ENCODE measurements around the gene SLC38A9. TPM values are rescaled to one million over a fixed set of nuclear protein-coding genes. Genes with fewer than 3 reads are reported as not detected.

Gene SLC38A9
- total RNA-seq, 4 donors from 2014 or later: 13.2 to 26.2 (median 20.1) TPM

GRCh38 chr5:55747778-55748318 is 35.7 kb upstream of the SLC38A9 start:
- TF ChIP-seq, protein P1, sequence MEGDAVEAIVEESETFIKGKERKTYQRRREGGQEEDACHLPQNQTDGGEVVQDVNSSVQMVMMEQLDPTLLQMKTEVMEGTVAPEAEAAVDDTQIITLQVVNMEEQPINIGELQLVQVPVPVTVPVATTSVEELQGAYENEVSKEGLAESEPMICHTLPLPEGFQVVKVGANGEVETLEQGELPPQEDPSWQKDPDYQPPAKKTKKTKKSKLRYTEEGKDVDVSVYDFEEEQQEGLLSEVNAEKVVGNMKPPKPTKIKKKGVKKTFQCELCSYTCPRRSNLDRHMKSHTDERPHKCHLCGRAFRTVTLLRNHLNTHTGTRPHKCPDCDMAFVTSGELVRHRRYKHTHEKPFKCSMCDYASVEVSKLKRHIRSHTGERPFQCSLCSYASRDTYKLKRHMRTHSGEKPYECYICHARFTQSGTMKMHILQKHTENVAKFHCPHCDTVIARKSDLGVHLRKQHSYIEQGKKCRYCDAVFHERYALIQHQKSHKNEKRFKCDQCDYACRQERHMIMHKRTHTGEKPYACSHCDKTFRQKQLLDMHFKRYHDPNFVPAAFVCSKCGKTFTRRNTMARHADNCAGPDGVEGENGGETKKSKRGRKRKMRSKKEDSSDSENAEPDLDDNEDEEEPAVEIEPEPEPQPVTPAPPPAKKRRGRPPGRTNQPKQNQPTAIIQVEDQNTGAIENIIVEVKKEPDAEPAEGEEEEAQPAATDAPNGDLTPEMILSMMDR (IDR thresholded peaks at IDR 0.05): no peak
- no peak for ATAC-seq (ENCODE audit: low FRiP score)
- DNase-seq (ENCODE audit: low spot score): no peak

DNA sequence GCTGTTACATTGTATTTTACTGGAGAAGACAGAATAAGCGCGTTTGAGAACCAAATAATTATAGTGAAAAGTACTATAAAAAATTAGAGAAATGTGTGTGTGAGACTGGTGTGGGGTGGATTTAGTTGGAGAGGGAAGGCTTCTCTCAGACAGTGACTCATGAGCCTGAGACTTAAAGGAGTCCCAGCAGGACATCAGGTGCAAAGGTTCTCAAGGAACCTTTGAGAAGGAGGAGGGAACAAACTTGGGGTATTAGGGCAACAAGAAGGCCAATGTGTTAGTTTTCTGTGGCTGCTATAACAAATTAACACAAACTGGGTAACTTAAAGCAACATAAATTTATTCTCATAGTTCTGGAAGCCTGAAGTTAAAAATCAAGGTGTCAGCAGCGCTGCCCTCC is 30.7 kb upstream of the SLC38A9 start:
- no peak for DNase-seq (ENCODE audit: low spot score)

GRCh38 chr5:55737793-55738192 is 25.7 kb upstream of the SLC38A9 start, which contains the start of gene DDX4:
DDX4 (plus strand) TSS chr5:55738061; CDS start chr5:55738964, 903 bp downstream.
- DNase-seq (ENCODE audit: low spot score) (no peak), ATAC-seq (ENCODE audit: low FRiP score) (no peak)
- TF ChIP-seq, protein P1 (IDR thresholded peaks at IDR 0.05): no peak

More for the DNA sequence above, 30.7 kb upstream of the SLC38A9 start:
- ATAC-seq (ENCODE audit: low FRiP score): no peak
- TF ChIP-seq, protein P1 (IDR thresholded peaks at IDR 0.05): no peak

- TF ChIP-seq, protein P1 (IDR thresholded peaks at IDR 0.05): no peak
- no peak for DNase-seq (ENCODE audit: low spot score)
- ATAC-seq (ENCODE audit: low FRiP score): no peak
Measured at GRCh38 chr5:55734658-55735057, 22.5 kb upstream of the SLC38A9 start.

GRCh38 chr5:55732585-55732984 is 20.5 kb upstream of the SLC38A9 start:
- TF ChIP-seq, protein P1 (IDR thresholded peaks at IDR 0.05): no peak
- DNase-seq (ENCODE audit: low spot score) (no peak), ATAC-seq (ENCODE audit: low FRiP score) (no peak)

GRCh38 chr5:55731848-55732247 is 19.7 kb upstream of the SLC38A9 start:
- no peak for DNase-seq (ENCODE audit: low spot score)
- TF ChIP-seq, protein P1 (IDR thresholded peaks at IDR 0.05): no peak
- ATAC-seq (ENCODE audit: low FRiP score): no peak

DNA sequence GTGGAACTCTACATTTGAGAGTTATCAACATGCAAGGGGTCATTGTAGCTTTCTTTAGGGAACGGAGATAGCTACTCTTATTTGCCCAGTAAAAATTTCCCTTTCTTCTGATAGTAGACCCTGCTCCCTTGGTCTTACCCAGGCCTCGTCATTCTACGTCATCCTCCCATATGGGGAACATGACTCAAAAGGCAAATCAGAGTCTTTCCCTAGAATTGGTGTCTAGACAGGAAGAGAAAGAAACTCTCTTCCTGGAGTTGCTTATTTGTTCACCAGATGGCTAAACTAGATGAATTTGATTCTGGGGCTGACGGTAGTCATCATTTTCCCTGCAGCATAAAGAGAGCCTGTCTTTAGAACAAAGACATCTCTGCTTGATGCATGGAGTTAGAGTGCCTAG is 12.2 kb upstream of the SLC38A9 start:
- DNase-seq (ENCODE audit: low spot score) (no peak), ATAC-seq (ENCODE audit: low FRiP score) (no peak)
- TF ChIP-seq, protein P1 (IDR thresholded peaks at IDR 0.05): no peak
